GM11168 (cell line): ENCODE results near the gene OR56A5.

Experiments
- in situ Hi-C: fragments of 300-500 bp; cut with MboI; formaldehyde crosslinking; loops from one replicate; pipeline ENCODE4 v1.12.0; 2022; ENCODE audit warnings: low sequenced_read_pairs; ENCODE audit not compliant: unreplicated experiment

The OR56A5 gene

GRCh38 chr11:5937868-5938602 is 30.3 kb downstream of the OR56A5 start:
- in situ Hi-C loops: no loop called here

GRCh38 chr11:5933116-5933515 is 35.2 kb downstream of the OR56A5 start:
- in situ Hi-C loops: no loop called here

- in situ Hi-C loops: no loop called here
These were observed 35.6 kb downstream of the OR56A5 start for GRCh38 chr11:5932671-5933070.

GRCh38 chr11:5931061-5931460 is 37.2 kb downstream of the OR56A5 start:
- in situ Hi-C loops: no loop called here

GRCh38 chr11:5930614-5931013 is 37.7 kb downstream of the OR56A5 start:
- in situ Hi-C loops: no loop called here

GRCh38 chr11:5929571-5930368 is 38.5 kb downstream of the OR56A5 start:
- in situ Hi-C loops: no loop called here

GRCh38 chr11:5928811-5929210 is 39.5 kb downstream of the OR56A5 start:
- in situ Hi-C loops: no loop called here

GRCh38 chr11:5928271-5928670 is 40.0 kb downstream of the OR56A5 start:
- in situ Hi-C loops: no loop called here

GRCh38 chr11:5923794-5924193 is 44.5 kb downstream of the OR56A5 start:
- in situ Hi-C loops: no loop called here

- in situ Hi-C loops: no loop called here
These were observed 44.9 kb downstream of the OR56A5 start for GRCh38 chr11:5923427-5923776.

- in situ Hi-C loops: no loop called here
These were observed 45.4 kb downstream of the OR56A5 start for GRCh38 chr11:5922749-5923426.
